Parathyroid adenoma (tissue), 2 donors: Measurements from ENCODE around the gene TUBB4B.

Experiments
- H2AFZ ChIP-seq: fragments of 300-600 bp; sonication (generic); one replicate; pipeline ENCODE4 v1.7.0; 2017; ENCODE audit warnings: antibody characterized with exemption, mild to moderate bottlenecking
- H3K27ac ChIP-seq: fragments of 300-600 bp; sonication (generic); one replicate; pipeline ENCODE4 v1.7.0; 2017
- H3K27me3 ChIP-seq: fragments of 300-600 bp; sonication (generic); one replicate; pipeline ENCODE4 v1.7.0; 2017; ENCODE audit warnings: low read length; ENCODE audit not compliant: control insufficient read depth, insufficient read depth
- H3K36me3 ChIP-seq: fragments of 300-600 bp; sonication (generic); one replicate; pipeline ENCODE4 v1.7.0; 2017; ENCODE audit warnings: low read length; ENCODE audit not compliant: control insufficient read depth, insufficient read depth
- H3K4me1 ChIP-seq: fragments of 300-600 bp; sonication (generic); one replicate; pipeline ENCODE4 v1.7.0; 2017; ENCODE audit warnings: control low read depth
- H3K4me2 ChIP-seq: fragments of 300-600 bp; sonication (generic); one replicate; pipeline ENCODE4 v1.7.0; 2017; ENCODE audit warnings: low read length
- H3K4me3 ChIP-seq: fragments of 300-600 bp; sonication (generic); one replicate; pipeline ENCODE4 v1.7.0; 2017; ENCODE audit warnings: low read depth, low read length
- H3K79me2 ChIP-seq: fragments of 300-600 bp; sonication (generic); one replicate; pipeline ENCODE4 v1.7.0; 2017; ENCODE audit warnings: control low read depth
- H3K9ac ChIP-seq: fragments of 300-600 bp; sonication (generic); one replicate; pipeline ENCODE4 v1.7.0; 2017; ENCODE audit warnings: mild to moderate bottlenecking
- H3K9me3 ChIP-seq: fragments of 300-600 bp; sonication (generic); one replicate; pipeline ENCODE4 v1.7.0; 2017; ENCODE audit warnings: low read length; ENCODE audit not compliant: control insufficient read depth
- TF ChIP-seq, protein P1 (sequence below): fragments of 300-600 bp; sonication (generic); IDR thresholded peaks from one replicate; pipeline ENCODE4 v1.7.0; 2017; ENCODE audit warnings: antibody characterized with exemption, mild to moderate bottlenecking
- donor health status: primary hyperparathyroidism.

Gene TUBB4B

DNA sequence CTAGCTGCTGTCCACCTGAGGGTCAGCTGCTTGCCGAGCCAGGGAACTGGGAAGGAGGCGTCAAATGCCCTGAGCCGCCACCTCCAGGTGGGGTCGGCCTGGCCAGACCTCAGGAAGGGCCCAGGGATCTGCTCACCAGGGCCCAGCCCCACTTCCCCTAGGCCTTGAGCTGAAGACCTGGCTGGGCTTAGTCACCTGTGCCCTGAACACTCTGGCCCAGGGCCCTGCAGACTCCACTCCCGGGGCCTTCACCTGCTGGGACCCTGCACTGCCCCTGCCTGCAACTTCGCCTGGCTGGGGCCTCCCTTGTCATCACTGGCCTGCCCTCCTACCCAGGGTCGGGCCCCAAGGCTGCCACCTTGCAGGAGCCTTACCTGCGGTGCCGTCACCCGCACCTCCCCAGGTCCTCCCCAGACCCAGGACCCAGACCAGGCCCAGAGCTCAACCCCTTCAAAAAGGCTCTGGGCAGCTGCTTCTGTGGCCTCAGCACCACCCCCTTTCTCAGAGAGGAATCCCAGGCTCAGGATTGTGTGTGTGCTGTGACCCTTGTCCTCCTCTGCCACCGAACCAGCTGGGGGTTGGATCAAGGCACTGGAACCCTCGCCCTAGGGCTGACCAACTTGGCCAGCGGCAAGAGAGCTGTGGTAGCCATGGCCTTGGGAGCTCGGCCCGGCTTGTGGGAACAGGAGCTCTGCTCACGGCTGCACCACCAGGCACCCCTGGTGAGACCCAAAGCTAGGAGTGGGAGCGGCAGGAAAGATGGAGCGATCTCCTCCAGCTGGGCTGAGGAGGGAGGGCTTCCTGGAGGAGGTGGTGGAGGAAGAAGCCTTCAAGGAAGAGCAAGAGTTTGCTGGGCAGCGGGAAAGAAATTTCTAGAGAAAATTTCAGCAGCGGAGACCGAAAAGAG lies 12.9 kb downstream of the TUBB4B start:
- Histone ChIP-seq H3K4me3 (peak overlapping the region; percentile 75), H3K79me2 (no peaks in the 10 kb centered on the region), H3K4me2 (peak overlapping the region; percentile 79), H3K4me1 (peaks cover 3% of the 10 kb centered on the region), H3K9me3 (no peaks in the 10 kb centered on the region), H3K36me3 (no peaks in the 10 kb centered on the region), H3K27ac (no peak overlapping the region), H2AFZ (peak overlapping the region; percentile 63), H3K27me3 (no peaks in the 10 kb centered on the region), H3K9ac (no peak overlapping the region)
- TF ChIP-seq, protein P1, sequence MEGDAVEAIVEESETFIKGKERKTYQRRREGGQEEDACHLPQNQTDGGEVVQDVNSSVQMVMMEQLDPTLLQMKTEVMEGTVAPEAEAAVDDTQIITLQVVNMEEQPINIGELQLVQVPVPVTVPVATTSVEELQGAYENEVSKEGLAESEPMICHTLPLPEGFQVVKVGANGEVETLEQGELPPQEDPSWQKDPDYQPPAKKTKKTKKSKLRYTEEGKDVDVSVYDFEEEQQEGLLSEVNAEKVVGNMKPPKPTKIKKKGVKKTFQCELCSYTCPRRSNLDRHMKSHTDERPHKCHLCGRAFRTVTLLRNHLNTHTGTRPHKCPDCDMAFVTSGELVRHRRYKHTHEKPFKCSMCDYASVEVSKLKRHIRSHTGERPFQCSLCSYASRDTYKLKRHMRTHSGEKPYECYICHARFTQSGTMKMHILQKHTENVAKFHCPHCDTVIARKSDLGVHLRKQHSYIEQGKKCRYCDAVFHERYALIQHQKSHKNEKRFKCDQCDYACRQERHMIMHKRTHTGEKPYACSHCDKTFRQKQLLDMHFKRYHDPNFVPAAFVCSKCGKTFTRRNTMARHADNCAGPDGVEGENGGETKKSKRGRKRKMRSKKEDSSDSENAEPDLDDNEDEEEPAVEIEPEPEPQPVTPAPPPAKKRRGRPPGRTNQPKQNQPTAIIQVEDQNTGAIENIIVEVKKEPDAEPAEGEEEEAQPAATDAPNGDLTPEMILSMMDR: no peak

DNA sequence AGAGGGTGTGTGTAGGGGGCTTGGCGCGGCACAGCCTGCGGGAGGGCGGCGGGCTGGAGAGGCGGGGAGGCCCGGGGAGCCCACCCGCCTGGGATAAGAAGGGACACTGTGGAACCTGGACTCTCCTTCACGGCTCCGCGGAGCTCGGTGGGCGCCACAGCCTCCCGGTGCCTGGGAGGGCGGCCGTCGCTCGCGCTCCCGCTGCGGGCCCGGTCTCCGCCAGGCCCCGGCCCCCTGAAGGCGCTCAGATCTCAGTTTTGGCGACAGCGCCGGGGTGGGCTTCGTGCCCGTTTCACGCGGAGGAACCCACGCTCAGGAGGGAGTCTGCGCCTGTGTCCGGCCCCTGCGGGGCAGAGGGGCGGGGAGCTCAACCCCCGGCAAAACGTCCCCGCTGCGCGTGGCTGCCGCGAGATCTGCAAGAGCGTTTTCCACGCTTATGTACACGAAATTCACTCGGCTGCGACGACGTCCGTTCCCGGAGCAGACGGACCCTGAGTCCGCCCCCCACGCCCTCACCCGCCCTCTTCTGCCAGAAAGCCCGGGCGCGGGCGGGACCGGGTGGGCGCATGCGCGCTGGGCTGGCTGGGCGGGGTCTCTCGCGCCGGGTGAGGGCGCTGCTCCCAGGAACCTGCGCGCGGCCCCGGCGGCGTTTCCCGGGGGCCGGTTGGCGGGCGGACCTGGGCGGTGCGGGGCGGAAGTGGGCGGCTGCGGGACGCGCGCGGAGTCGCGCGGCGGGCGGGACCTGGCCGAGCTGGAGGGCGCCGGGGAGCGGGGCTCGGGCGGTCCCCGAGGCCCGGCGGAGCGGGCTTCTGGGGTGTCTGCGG lies 13.7 kb downstream of the TUBB4B start, which contains the start of gene NELFB:
TSS of gene NELFB (plus strand) at position 704 of the 824 bp plus-strand sequence.
- Histone ChIP-seq H2AFZ (peak within 1 kb of the TSS; percentile 83), H3K4me3 (peak within 1 kb of the TSS; percentile 88), H3K27me3 (no peaks in the 10 kb centered on the region), H3K9me3 (no peaks in the 10 kb centered on the region), H3K4me2 (peak within 1 kb of the TSS; percentile 79), H3K9ac (no peak within 1 kb of the TSS), H3K27ac (peak within 1 kb of the TSS; percentile 24), H3K4me1 (peaks cover 3% of the 10 kb centered on the region), H3K79me2 (no peaks in the 10 kb centered on the region), H3K36me3 (no peaks in the 10 kb centered on the region)
- TF ChIP-seq, protein P1: no peak

- peak overlapping the region; percentile 83 for H2AFZ ChIP-seq
- no peaks in the 10 kb centered on the region for H3K79me2 ChIP-seq
- H3K4me1 ChIP-seq: peaks cover 3% of the 10 kb centered on the region
- no peaks in the 10 kb centered on the region for H3K9me3 ChIP-seq
- peak overlapping the region; percentile 88 for H3K4me3 ChIP-seq
- peak overlapping the region; percentile 55 for H3K4me2 ChIP-seq
- H3K27ac ChIP-seq: no peak overlapping the region
- no peaks in the 10 kb centered on the region for H3K27me3 ChIP-seq
- H3K9ac ChIP-seq: no peak overlapping the region
- no peaks in the 10 kb centered on the region for H3K36me3 ChIP-seq
- TF ChIP-seq, protein P1: no peak
Observed at GRCh38 chr9:137255448-137256114, 14.5 kb downstream of the TUBB4B start.

- Histone ChIP-seq H3K27me3 (no peaks in the 10 kb centered on the region), H3K9ac (no peak overlapping the region), H3K4me3 (peak overlapping the region; percentile 88), H3K9me3 (no peaks in the 10 kb centered on the region), H3K79me2 (no peaks in the 10 kb centered on the region), H3K4me2 (peak overlapping the region; percentile 55), H3K4me1 (peaks cover 3% of the 10 kb centered on the region), H3K27ac (no peak overlapping the region), H2AFZ (no peak overlapping the region), H3K36me3 (no peaks in the 10 kb centered on the region)
- TF ChIP-seq, protein P1: no peak
Observed at GRCh38 chr9:137256362-137256761, 15.3 kb downstream of the TUBB4B start.
